ENCODE data around the gene NTHL1. TPM values are rescaled to one million over a fixed set of nuclear protein-coding genes. Genes with fewer than 3 reads are reported as not detected.

The NTHL1 gene
- total and polyA plus RNA-seq, 2 experiments from 2014 or later = 84.6 to 87.9 TPM

GRCh38 chr16:2061023-2061422, 13.4 kb upstream of the NTHL1 start:
- Mint-ChIP-seq H3K36me3 (ENCODE audit: low read depth) (peaks cover 14% of the 10 kb centered on the region), H3K27ac (no peak overlapping the region), H3K27me3 (ENCODE audit: insufficient read depth, low read depth, poor library complexity) (peaks cover 12% of the 10 kb centered on the region), H3K4me1 (no peaks in the 10 kb centered on the region), H3K4me3 (no peak overlapping the region), H3K9me3 (no peaks in the 10 kb centered on the region)
- H3K9me2 ChIP-seq (ENCODE audit: insufficient read depth) = no peaks in the 10 kb centered on the region
- H3F3A ChIP-seq (replicated peaks; ENCODE audit: low read depth) = no peaks in the 10 kb centered on the region
- no peak overlapping the region for H3K4me2 ChIP-seq
- DNase-seq (ENCODE audit: low spot score) (no peak), ATAC-seq (no peak)
- H3K4me1 ChIP-seq (ENCODE audit: insufficient read depth) = no peaks in the 10 kb centered on the region
- H4K20me1 ChIP-seq (replicated peaks; ENCODE audit: insufficient read depth) = no peaks in the 10 kb centered on the region; the same call in 1 of the 2 replicates
- no peak overlapping the region for H3K4me3 ChIP-seq
- no peak for TF ChIP-seq STAT1 (IDR thresholded peaks at IDR 0.05; ENCODE audit: unreplicated experiment)
- TF ChIP-seq ZNF331 (CRISPR knock-in tag; IDR thresholded peaks at IDR 0.05; ENCODE audit: low read depth) = no peak
- TF ChIP-seq JUNB (IDR thresholded peaks at IDR 0.05; ENCODE audit: unreplicated experiment) = no peak
- TF ChIP-seq ZNF114 (CRISPR knock-in tag; IDR thresholded peaks at IDR 0.05) = no peak
- no peak for TF ChIP-seq CTCF (conservative IDR thresholded peaks at IDR 0.05; ENCODE audit: low read depth in 2 of 2)
- no peak for TF ChIP-seq ZNF462 (CRISPR knock-in tag; IDR thresholded peaks at IDR 0.05)
- TF ChIP-seq REST (IDR thresholded peaks at IDR 0.05; ENCODE audit: unreplicated experiment) = no peak
- no peak for TF ChIP-seq NANOG (IDR thresholded peaks at IDR 0.05; ENCODE audit: borderline replicate concordance)
- no peak for TF ChIP-seq POLR2AphosphoS5 (IDR thresholded peaks at IDR 0.05; ENCODE audit: low read depth)
- no peak for TF ChIP-seq CREB1 (CRISPR knock-in tag; IDR thresholded peaks at IDR 0.05; ENCODE audit: low read depth)
- no peak for TF ChIP-seq ETS1 (IDR thresholded peaks at IDR 0.05)
- no peak for TF ChIP-seq EZH2phosphoT487 (IDR thresholded peaks at IDR 0.05; ENCODE audit: unreplicated experiment)
- no peak for TF ChIP-seq EZH2 (IDR thresholded peaks at IDR 0.05; ENCODE audit: low read depth, unreplicated experiment)
- no peaks in the 10 kb centered on the region for H3K79me2 ChIP-seq (replicated peaks; ENCODE audit: insufficient read depth)
- no peaks in the 10 kb centered on the region for H3K27me3 ChIP-seq (ENCODE audit: insufficient read depth)
- H3K27ac ChIP-seq (ENCODE audit: low read depth) = no peak overlapping the region
- 0 out of 2 replicates have a peak, but pooled peaks cover under 1% of the 10 kb centered on the region for H3K36me3 ChIP-seq (ENCODE audit: insufficient read depth)
- no peak overlapping the region for H2AFZ ChIP-seq

All from GM23338 (cell line).